T-helper 17 cell (primary cell): Measurements from ENCODE around the gene CAPN15. TPM values are rescaled to one million over a fixed set of nuclear protein-coding genes. Genes with fewer than 3 reads are reported as not detected.

Experiments used
- ATAC-seq: fragments of 150-1000 bp; cut with Tn5 transposase; 2 replicates; pipeline ENCODE4 v1.10.0; 2021; ENCODE audit warnings: mild to moderate bottlenecking, moderate library complexity
- DNase-seq, 3 donors: peaks; one replicate each; pipeline versions ENCODE4 v3.0.0 to v3.0.0-alpha.2; 2020 to 2021
- H3K9me3 ChIP-seq: one replicate; pipeline ENCODE4 v1.7.0; 2013; ENCODE audit warnings: low read length, mild to moderate bottlenecking; ENCODE audit not compliant: control insufficient read depth, poor library complexity, severe bottlenecking
- H3K27ac Mint-ChIP-seq: one replicate; pipeline ENCODE4 v1.8.0; 2022; ENCODE audit warnings: mild to moderate bottlenecking, moderate library complexity, mixed read lengths
- H3K27me3 Mint-ChIP-seq: one replicate; pipeline ENCODE4 v1.8.0; 2022; ENCODE audit warnings: mixed read lengths
- H3K36me3 Mint-ChIP-seq: one replicate; pipeline ENCODE4 v1.8.0; 2022; ENCODE audit warnings: low read depth, mixed read lengths
- H3K4me1 Mint-ChIP-seq: one replicate; pipeline ENCODE4 v1.8.0; 2022; ENCODE audit warnings: mild to moderate bottlenecking, mixed read lengths
- H3K4me3 Mint-ChIP-seq: one replicate; pipeline ENCODE4 v1.8.0; 2022; ENCODE audit warnings: mild to moderate bottlenecking, moderate library complexity, mixed read lengths
- total RNA-seq, 4 donors: library from RNA in 2 of 4; stranded (reverse) in 2 of 4; gene quantifications; one replicate each; pipeline ENCODE4 v1.2.3 and lab custom pipeline; 2022 to 2026

The CAPN15 gene
- total RNA-seq, 2 donors from 2014 or later = 63.9 to 71.0 TPM

DNA sequence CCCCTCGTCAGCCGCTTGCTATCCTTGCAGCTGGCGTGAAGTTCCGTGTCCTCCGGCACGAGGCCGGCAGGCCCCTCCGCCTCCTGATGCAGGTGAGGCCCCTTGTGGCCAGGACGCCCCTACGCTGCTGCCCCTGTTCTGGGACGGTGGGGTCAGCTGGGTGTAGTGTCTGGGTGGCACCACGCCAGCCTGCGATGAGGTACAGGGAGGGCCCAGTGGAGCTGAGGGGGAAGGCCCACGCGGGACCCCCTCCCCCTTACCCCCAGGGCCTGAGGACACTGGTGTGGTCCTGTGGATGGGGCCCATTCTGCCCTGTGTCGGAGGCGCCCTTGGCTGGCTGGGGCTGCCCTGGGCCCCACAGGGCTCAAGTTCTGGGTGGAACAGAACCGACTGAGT is 54.7 kb downstream of the CAPN15 start:
- DNase-seq = no peak
- no peak overlapping the region for H3K4me3 Mint-ChIP-seq
- peaks cover 3% of the 10 kb centered on the region for H3K4me1 Mint-ChIP-seq
- no peaks in the 10 kb centered on the region for H3K9me3 ChIP-seq
- no peak for ATAC-seq
- no peaks in the 10 kb centered on the region for H3K27me3 Mint-ChIP-seq
- H3K27ac Mint-ChIP-seq = no peak overlapping the region
- H3K36me3 Mint-ChIP-seq = no peaks in the 10 kb centered on the region

GRCh38 chr16:582614-583331 is 55.3 kb downstream of the CAPN15 start:
- H3K4me1 Mint-ChIP-seq = peaks cover 6% of the 10 kb centered on the region
- no peak overlapping the region for H3K4me3 Mint-ChIP-seq
- DNase-seq = no peak
- H3K27me3 Mint-ChIP-seq = no peaks in the 10 kb centered on the region
- H3K36me3 Mint-ChIP-seq = no peaks in the 10 kb centered on the region
- H3K9me3 ChIP-seq = no peaks in the 10 kb centered on the region
- no peak overlapping the region for H3K27ac Mint-ChIP-seq
- ATAC-seq = no peak

DNA sequence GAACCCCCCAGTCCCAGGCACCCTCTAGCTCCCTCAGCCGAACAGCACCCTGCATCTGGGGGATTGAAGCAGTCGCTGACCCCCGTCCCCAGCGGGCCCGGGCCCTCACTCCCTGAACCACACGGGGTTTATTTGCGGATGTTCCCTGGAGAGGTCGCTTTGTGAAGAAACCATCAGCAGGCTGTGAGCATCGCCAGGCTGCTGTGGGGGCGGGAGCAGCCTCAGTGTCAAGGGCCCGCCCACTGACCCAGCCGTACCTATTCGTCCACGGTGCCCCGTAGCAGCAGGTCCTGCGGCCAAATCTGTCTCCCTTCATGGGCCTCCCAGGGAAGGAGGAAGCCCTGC is 55.9 kb downstream of the CAPN15 start:
- DNase-seq = no peak
- Mint-ChIP-seq H3K36me3 (no peaks in the 10 kb centered on the region), H3K27me3 (no peaks in the 10 kb centered on the region), H3K4me1 (peaks cover 9% of the 10 kb centered on the region), H3K27ac (no peak overlapping the region), H3K4me3 (no peak overlapping the region)
- H3K9me3 ChIP-seq = no peaks in the 10 kb centered on the region
- no peak for ATAC-seq

GRCh38 chr16:583815-584591 is 56.5 kb downstream of the CAPN15 start:
- H3K36me3 Mint-ChIP-seq = no peaks in the 10 kb centered on the region
- H3K9me3 ChIP-seq = no peaks in the 10 kb centered on the region
- no peak for ATAC-seq
- H3K4me1 Mint-ChIP-seq = peaks cover 10% of the 10 kb centered on the region
- no peak for DNase-seq
- H3K4me3 Mint-ChIP-seq = no peak overlapping the region
- no peak overlapping the region for H3K27ac Mint-ChIP-seq
- H3K27me3 Mint-ChIP-seq = no peaks in the 10 kb centered on the region

GRCh38 chr16:585351-585750 is 57.8 kb downstream of the CAPN15 start:
- Mint-ChIP-seq H3K4me3 (no peak overlapping the region), H3K4me1 (peaks cover 10% of the 10 kb centered on the region), H3K27ac (no peak overlapping the region), H3K36me3 (peaks cover 3% of the 10 kb centered on the region), H3K27me3 (no peaks in the 10 kb centered on the region)
- no peaks in the 10 kb centered on the region for H3K9me3 ChIP-seq
- ATAC-seq = no peak
- DNase-seq = no peak

GRCh38 chr16:586047-586644 is 58.6 kb downstream of the CAPN15 start:
- no peak overlapping the region for H3K27ac Mint-ChIP-seq
- H3K4me3 Mint-ChIP-seq = no peak overlapping the region
- H3K9me3 ChIP-seq = no peaks in the 10 kb centered on the region
- DNase-seq (no peak), ATAC-seq (no peak)
- no peaks in the 10 kb centered on the region for H3K27me3 Mint-ChIP-seq
- H3K36me3 Mint-ChIP-seq = peaks cover 3% of the 10 kb centered on the region
- H3K4me1 Mint-ChIP-seq = peaks cover 17% of the 10 kb centered on the region

DNA sequence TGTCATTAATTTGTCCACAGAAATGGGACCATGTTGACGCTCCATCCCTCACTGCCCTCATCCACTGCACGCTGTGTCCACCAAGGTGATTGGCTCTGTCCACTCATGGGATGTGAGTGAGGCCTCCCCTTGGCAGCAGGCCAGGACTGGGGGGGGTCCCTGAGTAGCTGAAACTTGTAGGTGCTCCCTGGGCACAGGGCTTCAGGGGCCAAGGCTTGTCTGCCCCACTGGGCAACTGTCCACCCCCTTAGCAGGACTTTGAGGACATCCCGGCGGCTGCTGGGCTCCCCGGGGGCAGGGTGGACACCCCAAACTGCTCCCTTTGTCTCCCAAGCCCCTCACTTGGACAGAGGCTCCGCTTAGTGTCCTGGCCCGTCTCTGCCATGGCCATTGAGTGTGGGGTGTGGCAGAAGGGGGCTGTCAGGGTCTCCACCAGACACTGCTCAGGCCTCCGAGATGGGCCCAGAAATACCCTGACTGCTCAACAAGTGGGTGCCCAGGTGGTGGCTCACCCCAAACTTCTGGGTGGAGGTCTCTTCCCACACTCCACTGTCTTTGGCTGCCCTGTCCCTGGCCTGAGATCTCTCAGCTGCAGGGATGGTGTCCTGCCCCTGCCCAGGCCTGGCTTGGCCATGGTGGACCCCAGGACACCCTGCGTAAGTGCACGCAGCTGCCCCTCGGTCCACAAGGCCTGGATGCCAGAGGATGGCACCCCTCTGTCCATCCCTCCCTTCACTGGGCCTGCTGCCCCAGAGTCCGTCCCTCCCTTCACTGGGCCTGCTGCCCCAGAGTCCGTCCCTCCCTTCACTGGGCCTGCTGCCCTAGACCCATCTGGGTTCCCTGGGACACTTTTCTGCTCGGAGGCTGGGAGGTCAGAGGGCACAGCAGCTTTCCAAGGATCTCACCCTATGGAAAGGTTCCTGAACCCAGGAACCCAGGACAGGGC is 59.4 kb downstream of the CAPN15 start:
- no peak for DNase-seq
- peak overlapping the region; percentile 52 for H3K4me3 Mint-ChIP-seq

DNA sequence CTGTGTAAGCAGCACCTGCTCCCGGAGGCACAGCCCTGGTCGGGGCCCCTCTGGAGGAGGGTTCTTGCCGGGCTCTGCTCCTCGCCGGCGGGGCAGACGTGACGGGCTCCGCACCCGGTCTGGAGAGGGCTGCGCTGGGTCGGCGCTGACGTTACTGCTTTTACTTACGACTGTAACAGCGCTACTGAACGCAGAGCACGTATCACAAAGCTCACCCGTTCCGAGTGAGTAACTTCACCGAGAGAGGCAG is 61.1 kb downstream of the CAPN15 start:
- DNase-seq (peak; percentile 38 to 49 (median 44)), ATAC-seq (peak; percentile 28)
- H3K9me3 ChIP-seq = no peaks in the 10 kb centered on the region
- peaks cover 3% of the 10 kb centered on the region for H3K36me3 Mint-ChIP-seq
- H3K27ac Mint-ChIP-seq = peak overlapping the region; percentile 95
- H3K27me3 Mint-ChIP-seq = no peaks in the 10 kb centered on the region
- peak overlapping the region; percentile 98 for H3K4me3 Mint-ChIP-seq
- peaks cover 27% of the 10 kb centered on the region for H3K4me1 Mint-ChIP-seq

More for the DNA sequence above, 59.4 kb downstream of the CAPN15 start:
- peaks cover 21% of the 10 kb centered on the region for H3K4me1 Mint-ChIP-seq
- no peaks in the 10 kb centered on the region for H3K27me3 Mint-ChIP-seq
- H3K36me3 Mint-ChIP-seq = peaks cover 3% of the 10 kb centered on the region
- peak overlapping the region; percentile 95 for H3K27ac Mint-ChIP-seq
- ATAC-seq = no peak
- H3K9me3 ChIP-seq = no peaks in the 10 kb centered on the region

DNA sequence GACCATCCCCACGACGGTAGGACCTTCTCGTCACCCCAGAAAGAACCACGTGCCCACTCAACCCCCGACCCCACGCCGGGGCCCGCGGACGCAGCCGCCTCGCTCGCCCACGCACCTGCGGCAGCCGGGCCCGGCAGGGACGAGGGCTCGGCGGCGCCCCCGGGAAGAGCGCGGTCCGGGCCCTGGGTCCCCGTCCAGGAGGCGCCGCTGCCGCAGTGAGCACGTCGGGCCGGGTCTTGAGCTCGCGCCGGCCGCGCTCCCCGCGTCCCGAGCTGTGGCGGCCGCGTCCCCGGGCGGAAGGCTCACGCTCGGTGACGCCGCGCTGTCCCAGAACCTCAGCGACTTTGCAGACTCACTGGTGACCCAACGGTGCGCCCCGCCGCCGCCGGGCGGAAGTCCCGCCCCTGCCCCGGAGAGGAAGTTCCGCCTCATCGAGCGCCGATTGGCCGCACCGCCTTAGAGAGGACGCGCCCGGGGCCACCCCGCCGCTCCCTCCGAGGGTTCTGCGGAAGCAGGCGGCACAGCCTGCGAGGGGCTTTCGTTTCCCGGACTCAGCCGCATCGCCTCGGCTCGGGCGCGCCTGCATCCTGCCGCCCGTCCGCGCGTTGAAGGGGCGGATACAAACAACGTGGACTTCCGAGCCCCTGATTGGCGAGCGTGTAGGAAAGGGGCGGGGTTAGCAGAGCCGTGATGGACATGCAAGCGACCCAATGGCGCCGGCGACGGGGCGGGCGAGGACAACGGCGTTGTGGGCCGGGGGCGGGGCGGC is 61.6 kb downstream of the CAPN15 start:
- DNase-seq (peak; percentile 96 to 98 (median 97)), ATAC-seq (peak; percentile 78)
- H3K36me3 Mint-ChIP-seq = peaks cover 3% of the 10 kb centered on the region
- H3K9me3 ChIP-seq = no peaks in the 10 kb centered on the region
- peak overlapping the region; percentile 98 for H3K4me3 Mint-ChIP-seq
- peak overlapping the region; percentile 95 for H3K27ac Mint-ChIP-seq
- H3K4me1 Mint-ChIP-seq = peaks cover 30% of the 10 kb centered on the region
- no peaks in the 10 kb centered on the region for H3K27me3 Mint-ChIP-seq

GRCh38 chr16:589658-590187 is 62.2 kb downstream of the CAPN15 start, which contains the start of gene RAB40C:
Gene RAB40C (plus strand): TSS chr16:590066. CDS start chr16:590292, 226 bp downstream.
- Mint-ChIP-seq H3K4me1 (peaks cover 34% of the 10 kb centered on the region), H3K27ac (peak within 1 kb of the TSS; percentile 95), H3K4me3 (peak within 1 kb of the TSS; percentile 98), H3K27me3 (no peaks in the 10 kb centered on the region), H3K36me3 (peaks cover 3% of the 10 kb centered on the region)
- DNase-seq (peak; percentile 97 to 99 (median 98)), ATAC-seq (peak; percentile 86)
- no peaks in the 10 kb centered on the region for H3K9me3 ChIP-seq

GRCh38 chr16:590188-590814 is 62.8 kb downstream of the CAPN15 start:
- ATAC-seq = no peak
- no peak for DNase-seq
- H3K27ac Mint-ChIP-seq = peak overlapping the region; percentile 95
- H3K9me3 ChIP-seq = no peaks in the 10 kb centered on the region
- no peaks in the 10 kb centered on the region for H3K27me3 Mint-ChIP-seq
- peak overlapping the region; percentile 98 for H3K4me3 Mint-ChIP-seq
- peaks cover 34% of the 10 kb centered on the region for H3K4me1 Mint-ChIP-seq
- H3K36me3 Mint-ChIP-seq = peaks cover 3% of the 10 kb centered on the region

- no peaks in the 10 kb centered on the region for H3K9me3 ChIP-seq
- no peaks in the 10 kb centered on the region for H3K27me3 Mint-ChIP-seq
- H3K36me3 Mint-ChIP-seq = peaks cover 3% of the 10 kb centered on the region
- peaks cover 34% of the 10 kb centered on the region for H3K4me1 Mint-ChIP-seq
- DNase-seq = no peak
- peak overlapping the region; percentile 98 for H3K4me3 Mint-ChIP-seq
- H3K27ac Mint-ChIP-seq = peak overlapping the region; percentile 93
- no peak for ATAC-seq
These were observed 63.3 kb downstream of the CAPN15 start for GRCh38 chr16:590815-591200.
